NK-92 (cell line): ENCODE data around the gene HOXC4.
"Not testable (repeated sequence)": the region's sequence is repeated elsewhere in the genome, so short reads cannot be mapped to it uniquely, and the experiment has no call there.

Experiments used
- DNase-seq: peaks from one replicate; lab custom pipeline; 2025; ENCODE audit not compliant: unreplicated experiment; lab: John Stamatoyannopoulos, UW

HOXC4 gene

DNA sequence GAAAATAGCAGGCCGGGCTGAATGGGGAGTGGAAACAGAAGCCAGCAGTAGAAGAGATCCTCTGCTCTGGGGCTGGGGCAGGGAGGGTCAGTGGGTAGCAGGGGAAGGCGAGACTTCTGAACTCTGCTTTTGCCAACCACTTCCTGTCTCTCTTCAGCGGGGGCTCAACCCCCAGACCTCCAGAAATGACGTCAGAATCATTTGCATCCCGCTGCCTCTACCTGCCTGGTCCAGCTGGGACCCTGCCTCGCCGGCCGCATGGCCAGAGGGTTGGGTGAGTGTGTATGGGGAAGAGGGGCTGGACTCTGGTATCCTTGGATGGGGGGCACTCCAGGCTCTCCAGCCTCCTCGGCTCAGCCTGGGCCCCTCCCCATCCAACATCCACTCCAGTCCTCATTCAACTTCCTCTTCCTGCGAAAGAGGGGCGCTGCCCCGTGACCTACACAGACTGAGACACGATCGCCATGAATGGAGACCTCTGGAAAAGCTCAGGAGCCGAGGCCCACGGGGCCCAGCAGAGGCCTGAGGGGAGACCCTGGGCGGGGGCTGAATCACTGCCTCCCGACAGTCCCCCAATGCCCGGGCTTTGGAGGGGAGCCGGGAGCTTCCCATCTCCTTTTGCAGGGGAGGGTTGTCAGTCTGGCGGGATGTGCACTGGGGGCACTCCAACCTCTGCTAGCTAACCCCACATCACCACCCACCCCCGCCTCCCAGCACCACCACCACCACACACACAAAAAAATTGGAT is 458 bp upstream of the HOXC4 start:
- DNase-seq = no peak

DNA sequence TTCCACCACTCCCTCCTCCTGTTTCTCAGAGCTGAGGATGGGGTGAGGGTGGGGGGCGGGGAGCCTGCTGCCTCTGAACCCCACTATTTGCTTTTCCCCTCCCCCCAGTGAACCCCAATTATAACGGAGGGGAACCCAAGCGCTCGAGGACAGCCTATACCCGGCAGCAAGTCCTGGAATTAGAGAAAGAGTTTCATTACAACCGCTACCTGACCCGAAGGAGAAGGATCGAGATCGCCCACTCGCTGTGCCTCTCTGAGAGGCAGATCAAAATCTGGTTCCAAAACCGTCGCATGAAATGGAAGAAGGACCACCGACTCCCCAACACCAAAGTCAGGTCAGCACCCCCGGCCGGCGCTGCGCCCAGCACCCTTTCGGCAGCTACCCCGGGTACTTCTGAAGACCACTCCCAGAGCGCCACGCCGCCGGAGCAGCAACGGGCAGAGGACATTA is 1.1 kb downstream of the HOXC4 start:
- DNase-seq = no peak

DNA sequence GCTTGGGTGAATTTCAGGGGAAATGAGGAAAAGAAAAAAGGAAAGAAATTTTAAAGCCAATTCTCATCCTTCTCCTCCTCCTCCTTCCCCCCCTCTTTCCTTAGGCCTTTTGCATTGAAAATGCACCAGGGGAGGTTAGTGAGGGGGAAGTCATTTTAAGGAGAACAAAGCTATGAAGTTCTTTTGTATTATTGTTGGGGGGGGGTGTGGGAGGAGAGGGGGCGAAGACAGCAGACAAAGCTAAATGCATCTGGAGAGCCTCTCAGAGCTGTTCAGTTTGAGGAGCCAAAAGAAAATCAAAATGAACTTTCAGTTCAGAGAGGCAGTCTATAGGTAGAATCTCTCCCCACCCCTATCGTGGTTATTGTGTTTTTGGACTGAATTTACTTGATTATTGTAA is 1.9 kb downstream of the HOXC4 start:
- no peak for DNase-seq

DNA sequence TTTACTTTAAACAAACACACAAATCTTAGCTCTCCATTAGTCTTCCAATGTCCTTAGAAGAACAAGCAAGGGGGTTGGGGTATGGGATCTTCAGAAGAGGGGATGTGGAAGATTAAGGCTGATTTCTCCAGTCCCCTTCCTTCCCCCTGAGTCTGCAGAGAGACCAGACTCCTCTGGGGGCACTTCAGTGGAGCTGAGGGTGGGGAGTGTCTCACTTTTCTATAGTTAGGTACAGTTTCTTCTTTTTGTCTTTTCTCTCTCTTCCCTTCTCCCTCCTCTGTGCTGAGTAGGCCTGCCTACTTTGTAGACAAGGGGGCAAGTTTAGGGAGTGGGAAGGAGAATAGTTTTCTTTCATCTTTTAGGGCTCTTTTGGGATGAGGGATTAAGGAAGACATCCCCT is 2.5 kb downstream of the HOXC4 start:
- no peak for DNase-seq

DNA sequence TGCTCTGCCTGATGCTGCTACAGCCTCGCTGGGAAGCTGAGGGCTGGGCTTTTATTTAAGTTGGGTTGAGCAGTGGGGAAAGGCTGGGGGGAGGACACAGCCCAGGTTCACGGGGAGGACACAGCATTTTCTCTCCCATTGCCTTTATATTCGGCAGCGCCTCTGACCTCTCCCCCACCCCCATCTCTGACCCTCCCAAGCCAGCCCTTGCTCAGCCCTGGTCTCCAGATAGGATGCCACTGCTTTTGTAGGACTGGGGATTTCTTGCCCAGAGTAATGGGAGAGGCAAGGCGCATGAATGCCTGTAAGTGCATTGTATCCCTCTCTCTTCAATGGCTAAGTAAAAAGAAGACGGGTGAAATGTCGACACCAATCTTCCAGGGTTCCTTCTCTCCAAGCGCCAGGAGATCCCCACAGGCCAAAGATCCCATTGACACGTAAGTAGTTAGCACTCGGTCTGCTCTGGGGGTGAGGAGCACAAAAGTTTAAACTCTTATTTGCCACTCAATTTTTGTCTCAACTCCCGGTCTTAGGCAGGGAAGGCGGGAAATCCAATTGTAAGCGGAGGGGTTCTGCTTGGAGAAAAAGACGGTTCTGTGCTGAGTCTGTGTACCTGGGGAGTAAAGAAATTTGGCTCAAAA is 4.6 kb downstream of the HOXC4 start:
- DNase-seq = no peak

DNA sequence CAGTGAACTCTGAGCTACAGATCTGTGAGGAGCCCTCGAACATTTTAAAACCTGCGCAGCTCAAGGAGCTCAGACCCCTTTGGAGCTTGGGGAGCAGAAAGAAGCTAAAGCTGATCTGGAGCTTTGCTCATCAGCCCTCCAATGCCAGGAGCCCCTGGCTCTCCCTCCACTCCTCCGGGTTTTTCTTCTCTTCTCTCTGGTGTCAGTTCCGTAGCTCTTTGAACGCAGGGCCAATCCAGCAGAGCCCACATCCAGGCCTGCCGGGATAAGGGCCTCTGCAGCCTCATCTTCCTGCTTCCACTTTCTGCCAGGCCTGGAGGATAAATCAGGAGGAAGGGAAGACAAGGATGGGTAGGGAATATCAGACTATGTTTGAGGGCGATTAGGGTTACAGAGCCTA is 6.0 kb downstream of the HOXC4 start:
- no peak for DNase-seq

DNA sequence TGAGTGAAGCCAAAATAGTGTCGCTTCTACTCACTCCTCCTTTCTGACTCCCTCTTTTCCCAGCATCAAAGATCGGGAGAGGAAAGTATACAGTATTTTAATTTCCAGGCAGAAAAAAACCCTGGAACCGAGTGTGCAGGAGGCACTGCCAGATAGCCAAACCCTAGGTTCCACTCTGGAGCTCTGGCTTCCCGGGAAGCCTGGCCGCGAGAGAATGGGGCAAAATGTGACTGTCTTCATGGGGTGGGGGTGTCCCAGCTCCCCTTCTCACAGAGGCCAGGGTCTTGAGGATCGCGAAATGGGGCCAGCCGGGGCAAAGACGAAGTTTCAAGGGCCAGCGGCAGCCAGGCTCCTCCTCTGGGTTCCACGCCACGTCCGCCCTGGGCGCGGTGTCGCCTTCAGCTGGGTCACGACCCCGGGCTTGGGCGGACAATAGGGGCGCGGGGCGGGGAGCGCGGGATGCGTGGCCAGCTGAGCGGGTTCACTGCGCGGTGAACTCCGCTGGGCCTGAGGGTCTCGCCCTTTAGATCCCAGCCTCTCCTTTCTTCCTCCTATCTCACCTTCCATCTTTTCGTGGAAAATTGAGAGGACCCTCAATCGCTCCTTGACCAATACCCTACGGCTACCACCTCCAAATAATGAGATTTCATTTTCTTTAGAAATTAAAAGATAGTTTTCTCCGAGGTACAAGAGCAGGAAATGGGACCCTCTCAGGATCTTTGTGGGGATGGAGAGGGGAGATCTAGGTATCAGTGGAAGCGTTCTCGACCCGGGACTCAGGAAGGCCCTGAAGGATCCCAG is 6.7 kb downstream of the HOXC4 start:
- no peak for DNase-seq

DNA sequence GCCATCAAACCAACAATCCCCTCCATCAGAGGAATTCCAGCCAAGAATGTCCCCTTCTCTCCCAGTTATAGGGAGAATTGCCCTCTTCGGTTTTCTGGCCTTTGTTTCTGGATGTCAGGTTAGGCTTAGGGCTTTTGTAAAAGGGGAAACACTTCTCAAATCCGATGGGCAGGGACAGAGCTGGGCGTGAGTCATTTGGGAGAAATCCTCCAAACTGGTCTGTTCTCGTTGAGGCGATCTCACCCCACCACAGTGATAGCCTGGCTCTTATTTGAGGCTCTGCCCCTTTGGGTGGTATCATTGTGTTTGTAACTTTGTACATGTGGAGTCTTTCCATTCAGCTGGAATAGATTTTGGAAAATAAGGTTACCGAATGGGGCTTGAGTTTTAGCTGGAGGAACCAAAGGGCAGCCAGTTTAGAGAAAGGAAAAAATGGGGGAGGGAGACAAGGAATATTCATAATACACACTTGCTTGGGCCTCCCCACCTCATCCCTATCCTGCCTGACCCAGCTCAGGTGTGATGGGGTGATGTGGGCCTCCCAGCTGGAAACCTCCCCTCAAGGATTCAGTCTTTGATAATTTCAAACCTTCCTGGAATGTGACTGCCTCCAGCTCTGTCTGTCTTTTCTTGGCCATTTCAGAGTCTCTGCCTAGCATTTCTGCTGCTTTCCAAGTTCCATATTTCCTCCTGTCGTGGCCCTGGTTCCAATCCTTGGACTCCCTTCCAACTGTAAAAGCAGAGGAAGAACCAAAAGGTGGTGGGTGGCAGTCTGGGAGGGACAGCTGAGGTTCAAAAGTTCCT is 7.5 kb downstream of the HOXC4 start:
- DNase-seq = no peak

DNA sequence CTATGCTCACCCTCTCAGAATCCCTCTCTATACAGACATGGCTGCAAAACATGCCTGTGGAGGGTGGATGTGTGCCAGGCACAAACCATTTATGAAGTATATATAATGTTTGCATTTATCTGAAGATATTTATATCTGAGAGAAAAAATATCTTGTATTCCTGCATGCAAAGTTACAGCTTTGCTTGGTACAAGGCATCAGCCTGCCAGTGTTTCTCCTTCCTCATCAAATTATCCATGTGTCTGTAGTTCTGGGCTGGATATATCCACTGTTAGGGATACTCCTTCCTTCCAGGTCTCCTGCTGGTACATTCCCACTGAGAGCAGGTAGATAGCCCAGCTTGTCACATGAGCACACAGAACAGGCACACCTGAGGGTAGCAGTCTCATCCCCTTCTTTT is 12.0 kb downstream of the HOXC4 start:
- no peak for DNase-seq

DNA sequence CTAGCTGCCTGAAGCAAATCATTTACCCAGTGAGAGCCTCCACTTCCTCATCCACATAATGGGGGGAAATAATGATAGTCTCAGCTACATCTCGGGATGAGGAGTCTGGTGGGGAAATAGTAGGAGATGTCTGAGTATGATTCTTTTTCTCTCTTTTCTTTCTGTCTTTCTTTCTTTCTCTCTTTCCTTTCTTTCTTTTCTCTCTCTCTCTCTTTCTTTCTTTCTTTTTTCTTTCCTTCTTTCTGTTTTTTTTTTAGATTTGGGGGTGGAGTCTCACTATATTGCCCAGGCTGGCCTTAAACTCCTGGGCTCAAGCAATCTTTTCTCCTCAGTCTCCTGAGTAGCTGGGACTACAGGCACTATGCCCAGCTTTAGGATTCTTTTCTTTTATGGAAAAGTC is 12.8 kb downstream of the HOXC4 start:
- no peak for DNase-seq

DNA sequence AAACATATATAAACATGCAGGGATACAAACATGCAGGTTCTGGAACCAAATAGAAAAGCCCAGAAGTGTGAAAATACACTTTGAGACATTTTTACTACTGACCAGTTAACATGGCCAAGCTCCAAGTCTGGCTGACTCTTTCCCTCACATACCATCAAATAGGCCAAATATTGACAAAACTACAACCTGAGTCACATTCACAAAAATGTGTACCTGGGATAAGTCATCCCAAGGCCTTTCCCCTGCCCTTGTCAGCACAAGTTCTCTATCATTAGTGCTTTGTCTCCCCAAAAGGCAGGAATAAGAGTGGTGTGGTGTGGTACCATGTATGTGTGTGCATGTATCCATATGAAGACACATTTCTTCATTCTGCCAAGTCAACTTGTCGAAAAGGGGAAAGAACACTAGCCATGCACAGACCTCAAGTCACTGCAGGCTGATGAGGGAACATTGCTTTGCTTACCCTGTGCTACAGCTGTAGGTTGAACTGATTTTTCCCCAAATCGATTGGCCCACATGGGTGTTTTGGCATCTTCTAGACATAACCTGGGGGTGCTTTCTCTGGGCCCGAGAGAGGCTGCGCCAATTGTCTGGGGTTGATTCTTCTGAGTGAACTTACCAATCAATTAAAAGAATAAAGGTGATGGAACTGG is 14.9 kb downstream of the HOXC4 start:
- no peak for DNase-seq

DNA sequence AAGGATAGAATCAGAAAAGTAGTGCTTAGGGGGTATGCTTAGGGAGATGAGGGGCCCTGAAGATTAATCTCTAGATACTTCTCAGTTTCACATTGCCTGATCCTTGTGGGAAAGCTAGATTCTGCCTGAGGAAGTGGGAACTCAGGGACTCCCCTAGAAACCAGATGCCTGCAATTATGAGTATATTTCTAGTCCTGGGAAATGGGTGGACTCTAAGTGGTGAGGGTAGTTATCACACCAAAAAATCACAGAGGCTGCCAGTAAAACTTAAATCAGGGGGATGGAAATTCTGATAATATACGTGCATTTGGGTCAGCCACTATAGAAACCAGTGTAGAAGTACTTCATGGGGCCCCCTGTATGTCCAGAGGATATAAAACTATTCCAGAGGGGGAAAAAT is 18.3 kb downstream of the HOXC4 start:
- no peak for DNase-seq

DNA sequence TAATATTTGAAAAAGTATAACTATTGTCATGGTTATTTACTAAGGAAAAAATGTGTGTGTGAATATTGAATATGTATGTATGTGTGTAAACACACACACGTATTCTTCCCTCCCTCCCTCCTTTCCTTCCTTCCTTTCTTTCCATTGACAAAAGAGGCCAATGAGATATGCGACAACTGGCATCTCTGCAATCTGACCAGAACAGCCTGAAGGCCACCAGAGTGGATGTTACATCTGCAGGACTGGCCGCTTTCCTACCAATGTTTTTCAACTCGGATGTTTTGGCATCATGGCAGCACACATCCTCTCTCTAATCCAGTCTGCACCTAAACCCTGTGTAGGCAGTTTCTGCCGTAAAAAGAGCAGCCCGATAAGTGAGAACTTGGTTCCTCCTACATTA is 20.7 kb downstream of the HOXC4 start:
- DNase-seq = no peak

DNA sequence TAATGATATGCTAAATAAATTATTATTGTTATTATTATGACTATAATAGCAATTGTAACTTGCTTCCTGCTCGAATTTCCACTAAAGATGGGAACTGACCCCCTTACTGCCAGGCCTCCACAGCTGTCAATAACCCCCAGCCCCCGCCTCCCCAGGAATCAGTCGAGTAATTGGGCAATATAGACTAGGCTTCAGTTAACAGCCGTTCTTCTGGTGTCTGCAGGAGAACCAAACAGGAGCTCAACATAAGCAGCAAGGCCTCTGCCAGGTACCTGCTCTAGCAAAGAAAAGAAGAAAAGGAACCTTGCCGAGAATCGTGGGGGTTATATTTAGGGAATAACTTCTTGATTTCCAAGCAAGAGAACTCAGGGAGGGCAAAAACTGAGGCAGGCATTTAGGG is 21.8 kb downstream of the HOXC4 start:
- DNase-seq = no peak

DNA sequence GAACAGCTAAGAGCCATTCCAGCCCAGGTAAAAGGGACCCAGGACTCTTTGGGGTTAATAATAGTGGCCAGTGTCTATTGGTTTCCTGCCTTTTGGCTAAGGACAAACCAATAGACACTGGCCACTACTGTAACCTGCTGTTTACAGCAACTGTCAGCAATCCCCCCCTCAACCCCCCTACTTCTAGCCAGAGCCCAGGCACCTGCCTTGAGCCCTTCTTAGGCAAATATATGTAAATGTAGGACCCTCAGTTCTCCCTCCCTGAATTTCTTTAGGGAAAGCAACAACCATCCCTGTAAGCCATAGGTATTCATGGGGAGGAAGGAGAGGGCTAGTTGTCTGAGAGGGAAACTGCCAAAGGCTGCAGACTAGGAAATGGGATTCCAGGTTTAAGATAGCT is 22.3 kb downstream of the HOXC4 start:
- DNase-seq = no peak

DNA sequence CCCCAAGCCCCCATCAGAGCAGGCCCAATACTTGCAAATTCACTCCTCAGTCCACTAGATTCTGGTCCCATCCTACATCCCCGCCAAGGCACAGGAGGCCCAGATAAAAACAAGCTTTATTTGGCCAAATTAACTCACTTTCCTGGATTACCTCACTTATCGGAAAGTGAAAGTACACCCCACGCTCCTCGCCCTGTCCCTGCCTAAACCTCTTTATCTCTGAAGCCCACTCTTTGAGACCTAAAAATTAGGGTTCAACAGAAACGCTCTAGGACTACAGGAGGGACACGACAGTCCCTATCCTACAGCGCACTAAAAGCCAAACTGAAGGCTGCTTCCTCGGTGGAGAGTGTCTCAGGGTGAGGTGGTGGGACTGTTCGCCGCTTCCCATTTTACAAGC is 24.2 kb downstream of the HOXC4 start:
- not testable (repeated sequence) for DNase-seq

DNA sequence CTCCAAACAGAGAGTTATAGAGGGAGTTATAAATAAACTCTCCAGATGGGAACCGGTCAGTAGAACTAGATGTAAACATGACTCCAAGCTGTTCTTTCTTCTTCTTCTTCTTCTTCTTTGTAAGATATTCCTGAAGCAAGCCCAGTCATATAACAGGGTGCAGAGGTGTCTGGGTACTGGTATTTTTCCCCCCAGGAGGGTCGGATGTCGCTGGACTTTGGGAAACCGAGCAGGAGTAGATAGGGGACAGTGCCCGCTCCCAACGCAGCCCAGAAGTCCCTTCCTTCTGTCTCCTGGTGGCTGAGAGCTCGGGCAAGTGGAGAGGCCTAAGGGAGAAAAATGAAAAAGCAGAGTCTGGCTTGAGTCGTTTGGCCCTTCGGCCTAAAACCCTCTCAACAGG is 25.5 kb downstream of the HOXC4 start:
- DNase-seq = not testable (repeated sequence)

DNA sequence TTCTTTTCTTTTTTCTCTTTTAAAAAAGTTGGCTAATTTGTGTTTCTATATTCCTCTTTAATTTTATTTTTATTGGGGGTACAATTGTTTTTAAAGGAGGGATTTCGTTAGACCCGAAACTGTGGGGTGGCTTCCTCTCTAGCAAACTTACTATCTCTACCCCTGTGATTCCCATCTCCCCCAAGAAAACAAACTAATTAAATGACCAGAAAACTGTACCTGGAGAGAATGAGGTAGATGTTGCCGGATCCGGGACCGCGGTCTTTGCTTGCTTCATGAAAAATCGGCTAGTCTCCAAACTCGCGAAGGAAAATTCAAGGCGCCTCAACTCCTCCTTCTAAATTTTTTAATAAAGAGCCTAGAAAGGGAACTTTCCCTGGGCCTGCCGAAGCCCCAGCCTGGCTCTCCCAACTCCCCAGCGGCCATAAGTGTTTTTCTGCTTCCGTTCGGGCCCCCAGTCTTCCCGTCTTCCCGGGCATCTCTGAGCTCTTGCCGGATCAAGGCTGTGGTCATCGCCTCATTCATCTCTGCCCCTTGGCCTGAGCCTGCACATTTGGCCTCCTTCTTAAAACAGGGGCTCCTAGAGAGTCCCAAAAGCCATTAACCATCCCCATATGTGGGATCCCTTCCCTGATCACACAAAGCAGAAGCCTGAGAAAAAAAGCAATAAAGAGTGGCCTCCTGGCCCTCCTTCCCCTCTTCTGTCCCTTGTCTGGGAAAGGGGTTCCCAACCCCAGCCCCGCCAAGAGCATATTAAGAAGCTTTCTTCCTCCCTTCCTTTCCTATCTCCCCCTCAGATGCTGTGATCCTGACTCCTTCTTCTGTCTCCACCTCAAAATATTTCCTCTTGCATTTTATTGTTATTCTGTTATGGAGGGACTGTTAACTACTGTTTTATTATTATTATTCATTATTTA is 26.6 kb downstream of the HOXC4 start:
- not testable (repeated sequence) for DNase-seq

DNA sequence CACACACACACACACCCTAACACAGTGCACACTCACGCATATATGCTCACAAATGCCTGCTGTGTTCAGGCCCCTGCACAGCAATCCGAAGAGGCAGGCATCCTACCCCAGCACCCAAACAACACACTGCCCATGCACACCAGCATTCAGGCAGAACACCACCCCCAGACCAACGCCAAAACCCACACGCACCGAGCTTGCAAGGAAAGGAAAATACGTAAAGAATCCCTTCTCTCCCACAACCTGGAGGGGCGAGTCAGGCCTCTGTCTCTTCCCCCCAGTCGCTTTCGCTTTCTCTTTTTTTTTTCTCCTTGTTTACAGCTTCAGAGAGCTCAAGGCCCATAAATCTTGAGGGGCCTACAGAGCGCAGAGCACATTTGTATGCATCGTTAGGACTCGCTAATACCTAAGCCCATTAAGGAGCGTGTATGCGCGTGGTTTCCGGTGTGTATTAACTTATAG is 27.4 kb downstream of the HOXC4 start:
- DNase-seq = not testable (repeated sequence)
